Sigmoid colon (tissue), 4 donors: Measurements from ENCODE around the gene GRAPL.
"Not testable (repeated sequence)": the region's sequence is repeated elsewhere in the genome, so short reads cannot be mapped to it uniquely, and the experiment has no call there.

Source experiments
- CTCF ChIP-seq, 4 experiments: fragments of 450-650 bp in 3 of 4; fragments of 200-600 bp in 1 of 4; IDR thresholded peaks; one replicate each; pipeline ENCODE4 v1.5.1; 2016 to 2019; ENCODE audit warnings: antibody characterized with exemption in 4 of 4, mild to moderate bottlenecking in 3 of 4, moderate library complexity in 2 of 4
- EP300 ChIP-seq, 4 donors: sonication (generic); formaldehyde crosslinking; IDR thresholded peaks; one replicate each; pipeline ENCODE4 v1.6.1; 2017; ENCODE audit warnings: antibody characterized with exemption in 4 of 4
- POLR2A ChIP-seq, 2 donors: fragments of 450-650 bp; IDR thresholded peaks; one replicate each; pipeline ENCODE4 v1.6.1; 2016; ENCODE audit warnings: antibody characterized with exemption in 2 of 2, mild to moderate bottlenecking in 2 of 2, moderate library complexity in 2 of 2
- POLR2AphosphoS5 ChIP-seq, 4 donors: sonication (generic); formaldehyde crosslinking; IDR thresholded peaks; one replicate each; pipeline ENCODE4 v1.6.1; 2017; ENCODE audit warnings: antibody characterized with exemption in 4 of 4

GRCh38 chr17:19187883-19188869 is 60.8 kb downstream of the GRAPL start:
- not testable (repeated sequence) for TF ChIP-seq CTCF, POLR2A, EP300 (IDR thresholded peaks at IDR 0.05)
- peak; percentile 16 to 99 (median 96) for TF ChIP-seq POLR2AphosphoS5 (IDR thresholded peaks at IDR 0.05)
